ACHN (cell line): ENCODE measurements around the gene PLCH1.

Source experiments
- DNase-seq: peaks from one replicate; pipeline ENCODE4 v3.0.0-alpha.2; 2015
- in situ Hi-C: cut with HindIII; loops from 2 replicates; pipeline ENCODE4 v1.10.0; 2017; ENCODE audit warnings: low sequenced_read_pairs, low pct_ligation_motif_present, low pct_unique_long_range_greater_than_20kb

Gene PLCH1

DNA sequence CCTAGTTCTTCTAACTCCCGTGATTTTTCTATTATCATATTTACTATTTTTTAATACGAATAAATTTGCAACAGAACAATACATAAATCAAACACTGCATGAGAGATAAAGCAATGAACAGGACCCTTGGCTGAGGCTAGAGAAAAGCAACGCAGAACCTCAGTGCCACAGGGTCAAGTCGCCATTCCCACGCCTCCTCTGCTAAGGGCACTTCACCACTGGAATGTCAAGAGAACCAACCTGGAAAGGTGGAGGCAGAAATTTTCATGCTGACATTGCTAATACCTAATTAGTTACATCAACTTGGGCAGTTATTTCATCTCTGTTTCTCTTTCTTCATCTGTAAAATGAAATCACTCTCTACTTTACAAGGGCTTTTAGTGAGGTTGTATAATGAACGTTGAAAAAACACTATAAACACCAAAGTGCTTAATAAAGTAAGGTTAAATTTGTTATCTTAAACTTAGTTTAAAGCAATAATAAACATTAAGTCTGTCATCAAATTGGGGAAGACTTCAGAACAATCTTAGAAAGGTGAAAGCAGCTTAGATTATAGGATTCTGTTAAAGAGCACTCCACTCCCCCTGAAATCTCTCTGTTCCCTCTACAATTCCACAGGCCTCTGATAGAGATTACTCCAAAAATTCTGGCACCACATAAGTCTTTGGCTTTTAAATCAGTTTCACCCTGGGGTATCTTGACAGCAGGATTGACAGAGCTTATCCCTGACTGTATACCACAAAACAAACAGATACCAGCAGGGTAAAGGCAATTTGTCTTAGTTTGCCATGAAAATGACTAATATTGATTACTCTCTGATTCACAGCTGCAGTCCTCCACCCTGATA, 41.9 kb downstream of the PLCH1 start:
- in situ Hi-C loops, result loop anchor here (25.0 kb wide), 1 partner anchor 316 kb away; no protein-coding TSS in a partner anchor
- DNase-seq, result no peak

DNA sequence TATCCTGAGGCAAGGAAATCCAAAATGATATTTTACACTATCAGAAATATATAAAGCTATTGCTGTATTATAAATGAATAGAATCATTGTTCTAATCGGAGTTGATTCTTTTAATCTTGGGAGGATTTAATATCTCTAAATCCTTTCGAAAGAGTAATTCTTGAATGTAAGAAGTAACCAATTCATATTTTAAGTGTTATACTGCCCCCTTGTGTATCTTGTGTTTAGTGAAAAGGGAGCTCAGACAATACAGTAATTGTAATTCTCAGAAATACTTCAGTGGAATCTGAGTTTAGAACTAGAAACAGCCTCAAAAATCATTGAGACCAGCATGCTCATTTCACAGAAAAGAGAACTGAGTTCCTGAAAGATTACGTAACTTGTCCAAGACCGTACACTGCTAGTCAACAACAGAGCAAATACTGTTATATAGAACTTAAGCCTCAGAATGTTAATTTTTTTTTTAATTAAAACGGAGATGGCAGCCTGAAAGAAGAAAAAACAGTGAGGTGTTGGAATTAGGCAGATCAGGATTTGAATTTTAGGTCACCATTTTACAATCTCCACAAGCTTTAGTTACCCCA, 42.9 kb downstream of the PLCH1 start:
- in situ Hi-C loops, result loop anchor here (25.0 kb wide), 1 partner anchor 315 kb away; no protein-coding TSS in a partner anchor
- DNase-seq, result peak; percentile 69

DNA sequence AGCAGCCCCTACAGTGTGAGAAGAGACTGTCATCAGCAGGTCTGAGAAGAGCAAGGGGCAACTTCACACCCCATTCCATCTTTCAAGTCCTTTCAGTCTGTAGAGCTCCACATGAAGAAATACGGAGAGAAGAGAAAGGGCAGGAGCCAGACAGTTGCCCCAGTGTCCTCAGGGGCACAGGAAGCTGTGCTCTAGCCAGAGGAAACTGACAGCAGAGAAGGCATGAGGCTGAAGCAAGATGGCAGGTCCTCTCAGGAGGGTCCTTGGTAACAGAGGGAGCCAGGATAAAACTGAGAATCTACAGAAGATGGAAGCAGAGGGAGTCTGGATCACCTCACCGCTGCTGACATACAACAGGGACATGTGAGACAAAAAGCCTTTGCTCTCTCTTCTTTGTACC, 47.3 kb downstream of the PLCH1 start:
- no peak for DNase-seq
- in situ Hi-C loops, result no loop called here

DNA sequence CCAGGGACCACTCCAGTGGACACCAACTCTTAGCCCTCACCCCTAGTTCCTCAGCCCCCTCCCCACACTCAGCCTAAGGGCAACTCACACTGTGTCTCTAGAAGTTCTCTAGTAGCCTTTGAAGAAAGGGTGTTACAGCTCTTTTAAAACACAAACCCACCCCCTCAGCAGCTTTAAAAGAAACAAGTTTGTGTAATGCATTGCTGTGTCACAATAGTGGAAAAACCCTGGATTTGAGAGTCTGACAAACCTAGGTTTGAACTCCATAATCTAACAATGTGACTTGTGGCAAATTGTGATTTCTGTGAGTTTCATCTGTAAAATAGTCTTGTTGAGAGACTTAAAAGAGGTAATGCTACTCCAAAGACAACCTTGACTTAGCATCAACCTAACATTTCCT, 54.0 kb downstream of the PLCH1 start:
- in situ Hi-C loops, result no loop called here

DNA sequence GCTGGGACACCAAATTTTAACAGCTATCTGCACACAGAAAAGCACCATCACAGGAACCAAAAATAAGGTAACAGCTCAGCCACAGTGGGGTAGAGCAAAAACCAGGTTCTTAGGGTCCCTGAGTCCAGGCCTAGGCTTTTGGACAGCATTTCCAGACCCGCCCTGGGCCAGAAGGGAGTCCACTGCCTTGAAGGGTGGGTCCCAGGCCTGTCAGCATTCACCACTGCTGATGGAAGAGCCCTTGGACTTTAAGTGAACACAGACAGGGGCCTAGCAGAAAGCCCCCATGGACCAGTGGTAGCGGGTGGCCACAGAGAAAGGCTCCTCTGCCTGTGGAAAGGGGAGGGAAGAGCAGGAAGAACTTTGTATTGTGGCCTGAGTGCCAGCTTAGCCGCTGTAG, 56.4 kb downstream of the PLCH1 start:
- no peak for DNase-seq
- in situ Hi-C loops, result no loop called here

More for the DNA sequence above, 54.0 kb downstream of the PLCH1 start:
- no peak for DNase-seq

DNA sequence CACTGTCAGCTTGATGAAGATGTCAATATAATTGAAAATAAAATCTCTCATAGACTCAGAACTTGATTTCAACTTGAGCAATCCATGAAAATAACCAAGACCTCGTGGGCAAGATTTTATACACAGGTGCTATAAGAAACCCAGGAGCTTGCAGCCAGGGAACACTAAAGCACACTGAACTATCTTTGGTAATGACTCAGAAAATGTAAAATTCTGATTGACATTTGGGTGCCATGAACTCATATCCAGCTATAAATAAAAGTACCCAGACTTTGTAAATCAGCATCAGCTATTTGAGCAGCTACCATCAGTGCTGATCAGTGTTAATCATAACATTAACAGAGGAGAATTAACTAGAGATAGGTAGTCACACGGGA, 61.5 kb downstream of the PLCH1 start:
- in situ Hi-C loops, result no loop called here
- no peak for DNase-seq

- in situ Hi-C loops, result no loop called here
- DNase-seq, result no peak
Observed at GRCh38 chr3:155682426-155683343, 62.2 kb downstream of the PLCH1 start.

- in situ Hi-C loops, result no loop called here
- peak; percentile 58 for DNase-seq
Observed at GRCh38 chr3:155676252-155676981, 68.5 kb downstream of the PLCH1 start.

GRCh38 chr3:155675094-155675493, 69.8 kb downstream of the PLCH1 start:
- in situ Hi-C loops, result no loop called here
- no peak for DNase-seq

DNA sequence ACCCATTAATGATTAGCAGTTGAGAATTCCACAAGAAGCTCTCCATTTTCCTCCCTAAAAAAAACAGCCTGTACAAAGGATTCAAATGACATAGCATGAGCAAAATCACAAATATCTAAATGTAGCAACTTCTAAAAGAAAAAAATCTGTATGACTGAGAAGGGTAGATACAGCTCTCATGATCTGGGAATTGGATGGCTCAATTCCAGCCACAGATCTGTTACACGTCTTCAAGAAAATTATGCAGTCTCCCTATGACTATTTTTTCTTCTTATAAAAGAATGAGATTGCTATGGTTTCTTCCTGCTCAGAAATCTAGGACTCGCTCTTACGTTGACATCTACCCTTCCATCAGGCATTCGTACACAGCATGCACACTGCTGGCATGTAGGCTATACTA, 71.5 kb downstream of the PLCH1 start:
- in situ Hi-C loops, result no loop called here

DNA sequence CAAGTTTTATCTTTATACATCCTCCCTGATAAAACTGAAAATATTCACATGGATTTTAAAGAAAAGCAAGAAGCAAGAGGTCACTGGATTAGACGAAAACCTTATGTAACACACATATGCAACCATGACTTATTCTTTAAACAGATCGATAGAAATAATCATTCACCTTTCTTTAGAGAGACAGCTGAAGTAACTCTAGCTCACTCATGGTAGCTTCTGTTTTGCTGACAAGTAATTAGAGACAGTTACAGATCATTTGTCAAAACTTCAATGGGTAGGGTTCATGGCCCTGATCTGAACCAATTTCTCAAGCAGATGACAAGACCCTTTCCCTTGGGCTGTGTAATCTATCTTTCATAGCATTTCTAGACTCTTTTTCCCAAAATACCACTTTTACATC, 74.5 kb downstream of the PLCH1 start:
- DNase-seq, result no peak
- in situ Hi-C loops, result no loop called here

More for the DNA sequence above, 71.5 kb downstream of the PLCH1 start:
- no peak for DNase-seq

DNA sequence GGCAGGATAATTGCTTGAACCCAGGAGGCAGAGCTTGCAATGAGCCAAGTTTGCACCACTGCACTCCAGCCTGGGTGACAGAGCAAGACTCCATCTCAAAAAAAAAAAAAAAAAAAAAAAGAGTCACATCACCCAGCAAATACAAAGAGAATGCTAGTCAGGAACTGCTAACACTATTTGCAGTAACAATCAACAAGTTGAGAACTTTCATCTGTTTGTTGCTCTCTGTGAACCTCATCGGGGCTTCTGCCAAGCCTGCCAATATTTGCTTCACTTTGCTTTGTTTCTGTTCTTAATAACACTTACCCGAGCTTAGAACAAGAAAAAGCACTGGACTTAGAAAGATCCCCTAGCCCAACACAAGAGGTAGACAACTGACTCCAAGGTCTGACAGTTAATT, 76.9 kb downstream of the PLCH1 start:
- no peak for DNase-seq
- in situ Hi-C loops, result no loop called here

GRCh38 chr3:155664925-155665695, 79.8 kb downstream of the PLCH1 start:
- DNase-seq, result peak; percentile 83

GRCh38 chr3:155663467-155664212, 81.2 kb downstream of the PLCH1 start:
- DNase-seq, result peak; percentile 5
- in situ Hi-C loops, result no loop called here

More at GRCh38 chr3:155664925-155665695, 79.8 kb downstream of the PLCH1 start:
- in situ Hi-C loops, result no loop called here

- DNase-seq, result no peak
- in situ Hi-C loops, result no loop called here
Observed at GRCh38 chr3:155661760-155662159, 83.1 kb downstream of the PLCH1 start.

- in situ Hi-C loops, result no loop called here
- no peak for DNase-seq
Observed at GRCh38 chr3:155661042-155661441, 83.8 kb downstream of the PLCH1 start.

DNA sequence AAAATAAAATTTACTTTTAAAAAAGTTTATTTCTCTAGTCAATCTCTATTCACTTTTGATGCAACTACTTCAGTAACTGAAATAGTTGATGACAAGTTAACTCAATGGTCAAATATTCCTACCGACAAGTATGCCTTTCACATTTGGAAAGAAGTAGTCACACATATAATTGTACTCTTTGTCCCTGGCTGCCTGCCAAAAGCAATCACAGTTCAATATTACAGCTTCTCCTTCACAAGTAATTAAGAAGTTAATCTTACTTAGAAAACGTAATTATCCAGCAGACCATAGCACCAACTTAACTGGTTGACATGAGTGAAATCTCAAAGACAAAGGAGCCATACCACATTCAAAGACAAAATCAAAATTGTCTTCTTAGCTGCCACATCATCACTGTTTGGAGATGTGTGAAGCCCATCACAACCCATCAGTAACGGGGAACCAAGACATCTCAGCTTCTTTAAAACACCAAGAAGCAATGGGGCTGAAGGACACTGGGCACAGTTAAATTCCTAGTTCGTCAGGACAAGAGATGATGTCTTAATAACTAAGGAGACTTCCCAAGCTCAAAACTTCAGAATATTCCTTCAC, 86.1 kb downstream of the PLCH1 start:
- in situ Hi-C loops, result no loop called here
- no peak for DNase-seq
